Skeletal muscle cell (primary cell): ENCODE measurements around the gene ARPC5.
"Not testable (repeated sequence)": the region's sequence is repeated elsewhere in the genome, so short reads cannot be mapped to it uniquely, and the experiment has no call there.

Source experiments
- DNase-seq: peaks from one replicate; pipeline ENCODE4 v3.0.0-alpha.2; 2010; ENCODE audit warnings: low read depth
- H3K4me3 ChIP-seq: 2 replicates; pipeline ENCODE4 v1.5.1; 2011; ENCODE audit warnings: low read depth, mild to moderate bottlenecking, control low read depth, low read length, moderate library complexity

The ARPC5 gene

DNA sequence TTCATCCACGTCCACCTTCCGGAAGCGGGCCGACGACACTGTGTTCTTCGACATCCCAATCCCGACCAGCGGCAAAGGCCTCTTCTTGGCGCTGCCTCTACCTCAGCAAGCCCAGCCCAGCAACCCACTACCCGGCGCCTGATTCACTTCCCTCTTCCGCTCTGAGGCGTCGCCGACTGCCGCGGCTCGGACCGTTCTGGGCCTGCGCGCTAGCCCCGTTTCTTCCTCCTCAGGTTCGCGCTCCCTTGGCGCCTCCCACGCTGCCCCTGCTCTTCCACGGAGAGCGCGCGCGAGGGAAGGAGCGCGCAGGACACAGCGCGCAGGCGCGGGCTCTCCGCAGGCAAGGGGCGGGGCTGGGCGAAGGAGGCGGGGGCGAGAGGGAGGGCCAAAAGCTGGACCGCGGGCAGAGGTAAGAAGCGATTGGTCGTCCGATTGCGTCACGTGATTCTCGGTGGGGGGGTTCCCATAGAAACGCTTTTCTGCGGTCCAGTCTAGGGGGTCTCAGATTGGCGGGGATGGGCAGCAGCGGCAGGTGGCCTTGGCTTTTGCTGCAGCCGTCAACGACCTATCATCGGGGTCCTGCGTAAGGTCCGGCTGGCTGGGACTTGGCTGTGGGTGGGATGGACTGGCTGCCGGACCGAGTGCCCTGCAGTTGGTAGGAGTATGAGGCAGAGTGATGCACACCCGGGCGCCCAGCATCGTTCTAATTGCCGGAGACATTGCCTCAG lies at the start of gene ARPC5:
Gene ARPC5 (minus strand): TSS at position 178 of the 728 bp plus-strand sequence. CDS start 124 bp downstream, at position 54.
- peak; percentile 94 for DNase-seq
- peak within 1 kb of the TSS; percentile 82 for H3K4me3 ChIP-seq

DNA sequence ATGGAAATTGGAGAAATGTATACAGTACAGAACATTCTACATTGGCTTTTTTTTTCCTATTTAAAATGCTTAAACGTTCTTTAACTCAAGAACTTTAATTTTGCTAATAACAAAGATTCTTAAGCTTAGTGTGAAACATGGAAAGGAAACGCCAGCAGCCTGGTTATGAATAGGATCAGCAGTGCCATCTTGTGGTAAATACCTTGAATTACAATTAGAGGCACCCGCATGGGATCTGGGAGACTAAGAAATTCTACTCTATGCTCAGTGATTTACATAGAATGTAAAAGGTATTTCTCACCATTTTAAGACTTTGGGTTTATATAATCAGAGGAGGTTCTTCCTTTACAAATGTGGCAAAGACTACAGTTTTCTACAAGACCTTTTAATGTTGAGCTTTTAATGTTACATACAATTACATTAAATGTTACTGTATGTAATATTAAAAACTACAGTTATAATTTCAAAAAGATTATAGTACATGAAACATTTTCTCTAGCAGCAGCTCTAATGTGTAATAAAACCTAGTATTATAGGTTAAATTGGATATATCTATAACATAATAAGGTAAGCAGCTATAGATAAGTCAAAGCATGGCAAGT lies 49.6 kb upstream of the ARPC5 start:
- DNase-seq = no peak
- no peak overlapping the region for H3K4me3 ChIP-seq

GRCh38 chr1:183679363-183679762 lies 43.8 kb upstream of the ARPC5 start:
- not testable (repeated sequence) for DNase-seq

DNA sequence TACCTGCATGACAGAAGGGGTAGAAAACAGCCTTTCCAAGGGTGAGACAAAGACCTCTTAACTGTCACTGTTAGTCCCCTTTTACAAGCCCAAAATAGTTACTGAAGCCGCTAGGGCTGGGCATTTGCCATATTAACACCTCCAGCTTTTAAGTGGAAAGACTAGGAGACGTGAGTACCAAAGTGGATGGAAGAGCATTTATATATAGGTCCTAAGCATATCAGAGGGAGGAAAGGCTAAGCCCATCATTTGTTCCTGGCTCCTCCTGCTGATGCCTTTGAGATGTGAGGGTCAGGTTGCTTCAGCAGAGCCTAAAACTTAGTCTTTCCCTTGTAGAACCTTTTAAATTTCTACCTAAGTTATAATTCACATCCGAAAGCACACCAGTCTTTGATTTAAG lies 43.2 kb upstream of the ARPC5 start:
- no peak overlapping the region for H3K4me3 ChIP-seq
- no peak for DNase-seq

More at GRCh38 chr1:183679363-183679762, 43.8 kb upstream of the ARPC5 start:
- not testable (repeated sequence) for H3K4me3 ChIP-seq

DNA sequence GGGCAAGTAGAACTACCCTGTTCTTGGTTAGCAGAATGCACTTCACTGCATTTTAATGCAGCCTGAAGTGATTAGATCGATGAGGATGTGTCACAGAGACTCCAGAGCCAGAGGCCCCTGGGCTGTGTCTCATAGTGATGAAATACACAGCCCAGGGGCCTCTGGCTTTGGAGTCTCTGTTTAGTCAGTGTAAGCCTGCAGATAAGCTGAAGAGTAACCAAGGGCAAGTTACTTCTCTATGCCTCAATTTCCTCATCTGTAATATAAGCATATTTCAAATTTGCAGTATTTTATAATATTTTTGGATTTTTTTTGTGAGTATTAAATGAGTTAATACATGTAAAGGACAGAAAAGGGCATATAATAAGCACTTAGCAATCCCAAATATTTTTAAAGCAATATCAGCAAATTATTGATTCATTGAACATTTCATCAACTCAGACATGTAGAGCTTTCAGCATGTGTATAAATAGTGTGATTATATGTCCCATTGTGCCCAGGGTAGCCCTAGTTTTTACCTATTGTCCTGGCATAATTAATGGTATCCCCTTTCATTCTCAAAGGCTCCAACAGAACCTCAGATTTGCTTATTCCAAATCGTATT lies 41.1 kb upstream of the ARPC5 start:
- no peak overlapping the region for H3K4me3 ChIP-seq
- DNase-seq = peak; percentile 43

GRCh38 chr1:183675883-183676585 lies 40.5 kb upstream of the ARPC5 start:
- no peak for DNase-seq
- H3K4me3 ChIP-seq = no peak overlapping the region

DNA sequence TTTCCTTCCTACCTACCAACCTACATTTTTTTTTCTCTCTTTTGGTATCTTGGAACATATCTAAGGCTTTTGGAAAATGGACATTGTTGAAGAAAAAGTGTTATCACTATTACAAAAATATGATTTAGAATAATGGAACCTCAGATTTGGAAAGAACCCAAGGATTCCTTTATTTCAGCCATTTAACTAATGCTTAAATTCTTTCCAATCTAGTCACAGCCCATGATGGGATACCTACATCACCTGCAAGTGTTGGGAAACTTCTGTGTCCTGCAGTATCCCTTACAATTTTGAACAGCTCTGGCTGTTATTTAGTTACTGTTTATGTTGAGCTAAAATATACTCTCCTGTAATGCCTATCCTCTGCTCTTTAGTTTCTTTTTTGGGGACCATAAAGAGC lies 39.8 kb upstream of the ARPC5 start:
- no peak overlapping the region for H3K4me3 ChIP-seq
- no peak for DNase-seq

GRCh38 chr1:183674886-183675285 lies 39.3 kb upstream of the ARPC5 start:
- no peak for DNase-seq
- H3K4me3 ChIP-seq = no peak overlapping the region

DNA sequence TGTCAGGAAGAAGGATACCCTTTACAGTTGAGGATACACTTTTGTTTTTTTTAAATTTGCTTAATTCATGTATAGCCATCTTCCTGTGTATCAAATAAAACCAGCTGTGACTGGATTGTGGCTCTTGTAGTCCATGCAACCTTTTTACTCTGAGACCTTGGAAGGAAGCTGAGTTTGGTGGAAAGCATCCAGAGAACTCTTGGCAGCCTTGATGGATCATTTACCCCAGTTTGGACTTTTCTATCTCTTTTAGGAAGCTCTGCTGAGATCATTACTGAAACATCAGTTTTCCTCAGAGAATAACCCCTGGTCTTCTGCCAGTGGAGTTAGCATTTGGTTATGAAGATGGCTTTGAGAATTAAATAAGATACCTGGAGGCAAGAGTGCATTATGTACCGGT lies 38.8 kb upstream of the ARPC5 start:
- peak; percentile 70 for DNase-seq
- H3K4me3 ChIP-seq = no peak overlapping the region

- H3K4me3 ChIP-seq = no peak overlapping the region
- no peak for DNase-seq
These were observed 38.2 kb upstream of the ARPC5 start for GRCh38 chr1:183673605-183674323.

DNA sequence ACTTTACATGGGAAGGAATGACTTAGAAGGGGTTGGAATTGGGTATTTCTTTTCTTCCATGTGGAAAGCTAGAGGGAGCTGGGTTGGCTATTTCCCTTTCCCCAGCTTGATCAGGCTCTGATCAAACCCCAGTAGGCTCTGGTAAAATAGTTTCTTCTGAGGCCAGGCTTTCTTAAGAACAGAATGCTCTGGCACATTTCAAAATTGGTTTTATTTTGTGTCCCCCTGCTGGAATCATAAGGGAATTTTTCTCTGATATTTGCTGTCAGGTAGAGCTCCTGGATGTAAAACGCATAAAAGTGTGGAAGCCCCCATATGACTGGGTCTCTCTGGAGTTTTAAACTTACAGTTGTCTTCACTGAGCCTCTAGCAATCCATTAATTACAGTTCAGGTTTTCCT lies 34.6 kb upstream of the ARPC5 start:
- no peak for DNase-seq
- no peak overlapping the region for H3K4me3 ChIP-seq

GRCh38 chr1:183656355-183656754 lies 20.8 kb upstream of the ARPC5 start:
- H3K4me3 ChIP-seq = no peak overlapping the region
- no peak for DNase-seq

GRCh38 chr1:183655562-183656075 lies 20.0 kb upstream of the ARPC5 start:
- DNase-seq = peak; percentile 44
- no peak overlapping the region for H3K4me3 ChIP-seq

DNA sequence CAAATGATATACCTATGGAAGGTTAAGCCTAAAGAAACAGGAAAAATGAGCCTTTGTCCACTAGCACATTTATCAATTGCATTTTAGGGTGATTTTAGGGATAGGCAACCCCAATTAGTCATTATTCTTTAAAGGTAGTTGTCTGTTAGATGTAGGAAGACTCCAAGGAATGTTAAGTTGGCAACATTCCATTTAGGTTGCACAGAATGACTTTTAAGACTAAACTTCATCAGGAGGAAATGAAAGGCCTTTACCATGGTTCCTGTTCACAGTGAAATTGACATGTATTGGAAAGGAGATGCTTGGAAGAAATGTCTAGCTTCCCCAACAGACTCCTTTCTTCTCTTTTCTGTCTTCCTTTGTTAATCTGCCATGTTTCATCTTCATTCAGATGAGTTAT lies 19.1 kb upstream of the ARPC5 start:
- no peak for DNase-seq
- H3K4me3 ChIP-seq = no peak overlapping the region

DNA sequence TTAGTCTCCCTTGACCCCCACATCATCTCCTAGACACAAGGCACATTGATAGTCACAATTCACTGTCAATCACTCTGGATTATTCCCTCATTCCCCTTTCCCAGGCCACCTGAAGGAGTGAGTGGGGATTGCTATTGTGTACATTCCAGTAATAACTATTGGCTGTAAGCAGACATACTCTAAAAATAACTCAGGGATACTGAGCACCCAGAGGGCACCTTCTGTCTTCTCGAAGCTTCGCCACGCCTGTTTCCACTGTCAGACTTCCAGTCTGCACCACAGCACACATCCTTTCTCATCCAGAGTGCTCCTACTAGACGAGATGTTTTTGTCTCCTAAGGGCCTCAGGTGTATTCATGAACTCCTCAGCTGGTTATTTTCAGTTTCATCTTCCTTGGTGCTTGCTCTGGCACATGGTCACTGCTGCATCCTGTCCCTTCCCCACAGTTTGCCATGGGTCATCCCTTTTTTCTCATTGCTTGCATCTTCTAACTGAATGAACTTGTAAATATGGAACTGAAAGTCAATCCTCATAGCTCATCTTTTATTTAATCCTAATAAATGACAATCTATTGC lies 18.4 kb upstream of the ARPC5 start:
- no peak overlapping the region for H3K4me3 ChIP-seq
- DNase-seq = no peak

DNA sequence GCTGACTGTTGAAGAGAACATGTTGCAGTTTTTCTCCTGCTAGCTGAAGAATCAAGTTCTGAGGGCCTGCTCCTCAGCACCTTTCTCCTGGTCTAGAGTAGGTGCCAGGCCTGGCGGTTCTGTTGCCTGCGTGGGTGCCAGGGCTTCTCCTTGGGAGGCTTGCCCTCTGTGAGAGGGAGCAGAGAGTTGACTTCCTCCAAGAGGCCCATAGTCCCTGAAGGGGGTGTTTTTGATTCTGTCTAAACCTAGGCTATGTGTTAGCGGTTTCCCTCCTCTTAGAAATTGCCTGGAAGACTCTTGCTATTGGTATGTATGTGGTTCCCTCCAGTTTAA lies 17.8 kb upstream of the ARPC5 start:
- no peak overlapping the region for H3K4me3 ChIP-seq

DNA sequence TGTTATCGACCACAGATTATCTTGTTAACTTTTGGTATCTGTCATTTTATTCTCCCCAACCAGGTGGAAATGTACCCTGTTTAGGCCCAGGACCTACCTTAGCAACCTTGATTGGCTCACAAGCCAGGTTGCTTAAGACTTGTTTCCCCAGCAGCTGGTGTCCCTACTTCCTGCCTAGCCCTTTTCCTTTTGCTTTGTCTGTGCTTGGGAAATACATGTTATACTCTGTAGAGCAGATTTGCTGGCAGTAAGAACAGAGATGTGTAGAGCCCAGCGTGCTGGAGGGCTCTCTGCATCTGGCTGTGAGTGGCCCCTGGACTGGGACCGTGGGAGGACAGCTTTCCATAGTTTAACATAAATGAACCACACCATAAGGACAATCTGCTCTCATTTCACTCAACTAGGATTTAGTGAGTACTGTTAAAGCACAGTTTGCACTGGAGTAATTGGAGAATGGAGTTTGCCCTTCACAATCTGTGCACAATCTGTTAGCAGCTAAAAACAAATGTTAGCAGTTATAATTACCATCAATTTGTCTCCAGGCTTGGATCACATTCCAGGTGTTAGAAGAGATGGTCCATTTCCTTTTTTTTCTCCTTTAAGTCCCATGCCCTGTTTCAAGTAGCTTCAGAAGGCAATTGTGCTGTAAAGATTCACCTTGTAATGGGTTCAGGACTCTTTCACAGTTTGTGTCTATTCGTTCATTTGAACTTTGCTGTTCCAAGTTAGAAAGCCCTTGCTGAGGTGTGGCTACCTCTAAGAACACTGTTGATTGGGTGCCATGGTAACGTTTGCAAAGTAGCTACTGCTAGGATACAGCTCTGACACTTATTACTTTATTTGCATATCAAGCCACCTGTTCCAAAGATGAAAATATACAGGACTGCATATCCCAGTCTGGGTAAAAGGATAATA lies 17.2 kb upstream of the ARPC5 start, which contains the start of gene APOBEC4:
Gene APOBEC4 (minus strand): TSS at position 770 of the 915 bp plus-strand sequence. CDS start 4,535 bp downstream, outside the sequence.
- DNase-seq = no peak
- H3K4me3 ChIP-seq = no peak within 1 kb of the TSS

More for the DNA sequence above, 17.8 kb upstream of the ARPC5 start:
- no peak for DNase-seq

GRCh38 chr1:183652107-183652506 lies 16.5 kb upstream of the ARPC5 start:
- no peak for DNase-seq
- H3K4me3 ChIP-seq = no peak overlapping the region
